HG03520 (cell line): ENCODE results near the gene FOLH1.
"Not testable (repeated sequence)": the region's sequence is repeated elsewhere in the genome, so short reads cannot be mapped to it uniquely, and the experiment has no call there.

ENCODE experiments used
- ATAC-seq: cut with Tn5 transposase; IDR thresholded peaks from one replicate; pipeline ENCODE4 v1.9.1; 2021; ENCODE audit warnings: mild to moderate bottlenecking, moderate library complexity; ENCODE audit not compliant: unreplicated experiment

The FOLH1 gene

DNA sequence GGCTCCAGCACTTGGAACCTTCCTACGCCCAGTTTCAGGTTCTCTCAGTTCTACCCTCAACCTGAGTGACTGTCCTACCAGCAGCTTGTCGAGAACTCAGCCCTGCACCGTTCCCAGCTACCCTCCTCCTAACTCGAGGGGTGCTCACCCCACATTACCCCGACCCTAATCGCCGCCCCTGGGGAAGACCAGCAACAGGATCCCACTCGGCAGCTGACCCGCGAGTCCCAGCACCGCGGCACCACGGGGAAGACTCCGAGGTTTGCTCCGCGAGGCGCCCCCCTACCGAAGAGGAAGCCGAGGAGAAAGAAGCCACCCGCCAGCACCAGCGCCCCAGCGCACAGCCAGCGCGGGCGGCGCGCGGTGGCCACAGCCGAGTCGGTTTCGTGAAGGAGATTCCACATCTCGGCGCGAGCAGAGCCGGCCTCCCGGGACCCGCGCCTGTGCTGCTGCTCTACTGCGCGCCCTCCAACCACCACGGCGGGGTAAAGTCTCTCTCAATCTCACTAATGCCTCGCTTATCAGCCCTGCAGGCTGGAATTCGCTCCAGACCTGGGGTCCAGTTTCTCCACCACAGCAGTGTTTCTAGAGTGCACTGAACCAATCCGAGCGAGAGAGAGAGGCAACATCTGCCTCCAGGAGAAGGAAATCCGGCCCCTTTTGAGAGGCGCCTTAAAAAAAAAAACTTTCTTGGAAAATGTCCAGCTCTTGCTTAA lies at the start of gene FOLH1:
TSS of gene FOLH1 (minus strand) at position 597 of the 716 bp plus-strand sequence. CDS start at position 404, 193 bp downstream.
- ATAC-seq = no peak

DNA sequence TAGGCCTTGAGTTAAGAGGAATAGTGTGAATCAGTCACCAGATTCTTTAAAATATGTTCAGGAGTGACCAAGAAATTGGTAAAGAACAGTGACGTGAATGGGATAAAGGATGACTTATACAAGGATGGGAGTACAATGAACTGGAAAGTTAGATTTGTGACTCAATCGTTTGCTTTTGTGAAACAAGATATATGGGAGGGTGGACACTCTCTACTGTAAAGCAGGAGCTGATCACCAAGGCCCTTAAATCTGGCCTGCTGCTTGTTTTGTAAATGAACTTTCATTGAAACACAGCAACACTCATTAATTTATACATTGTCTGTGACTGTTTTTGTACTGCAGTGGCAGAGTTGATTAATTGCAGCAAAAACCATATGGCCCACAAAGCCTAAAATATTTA lies 46.7 kb upstream of the FOLH1 start:
- not testable (repeated sequence) for ATAC-seq

DNA sequence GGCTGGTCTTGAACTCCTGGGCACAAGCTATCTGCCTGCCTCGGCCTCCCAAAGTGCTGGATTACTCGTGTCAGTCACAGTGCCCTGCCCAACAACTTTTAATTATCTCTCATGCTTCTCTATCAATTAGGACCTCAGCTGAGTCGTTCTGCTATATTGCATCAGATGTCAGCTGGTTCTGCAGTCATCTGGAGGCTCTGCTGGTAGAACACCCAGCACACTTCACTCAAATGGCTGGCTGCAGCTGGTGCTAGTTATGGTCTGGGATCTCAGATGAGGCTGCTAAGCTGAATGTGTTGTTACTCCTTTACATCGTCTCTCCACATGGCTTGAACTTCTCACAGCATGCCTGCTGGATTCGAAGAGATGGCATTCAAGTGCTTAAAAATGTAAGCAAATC lies 42.8 kb upstream of the FOLH1 start:
- ATAC-seq = not testable (repeated sequence)

DNA sequence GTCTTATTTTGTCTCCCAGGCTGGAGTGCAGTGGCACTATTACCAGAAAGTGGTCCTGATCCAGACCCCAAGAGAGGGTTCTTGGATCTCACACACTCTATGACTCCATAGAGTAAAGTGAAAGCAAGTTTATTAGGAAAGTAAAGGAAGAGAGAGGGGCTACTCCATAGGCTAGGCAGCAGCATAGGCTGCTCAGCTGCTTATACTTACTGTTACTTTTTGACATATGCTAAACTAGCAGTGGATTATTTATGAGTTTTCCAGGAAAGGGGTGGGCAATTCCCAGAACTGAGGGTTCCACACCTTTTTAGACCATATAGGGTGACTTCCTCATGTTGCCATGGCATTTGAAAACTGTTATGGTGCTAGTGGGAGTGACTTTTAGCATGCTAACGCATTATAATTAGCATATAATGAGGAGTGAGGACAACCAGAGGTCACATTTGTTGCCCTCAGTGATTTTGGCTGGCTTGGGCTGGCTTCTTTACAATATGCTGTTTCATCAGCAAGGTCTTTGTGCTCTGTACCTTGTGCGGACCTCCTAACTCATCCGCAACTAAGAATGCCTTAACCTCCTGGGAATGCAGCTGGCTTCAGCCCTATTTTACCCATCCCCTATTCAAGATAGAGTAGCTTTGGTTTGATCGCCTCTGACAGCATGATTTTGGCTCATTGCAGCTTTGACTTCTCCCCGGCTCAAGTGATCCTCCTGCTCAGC lies 42.2 kb upstream of the FOLH1 start:
- not testable (repeated sequence) for ATAC-seq

DNA sequence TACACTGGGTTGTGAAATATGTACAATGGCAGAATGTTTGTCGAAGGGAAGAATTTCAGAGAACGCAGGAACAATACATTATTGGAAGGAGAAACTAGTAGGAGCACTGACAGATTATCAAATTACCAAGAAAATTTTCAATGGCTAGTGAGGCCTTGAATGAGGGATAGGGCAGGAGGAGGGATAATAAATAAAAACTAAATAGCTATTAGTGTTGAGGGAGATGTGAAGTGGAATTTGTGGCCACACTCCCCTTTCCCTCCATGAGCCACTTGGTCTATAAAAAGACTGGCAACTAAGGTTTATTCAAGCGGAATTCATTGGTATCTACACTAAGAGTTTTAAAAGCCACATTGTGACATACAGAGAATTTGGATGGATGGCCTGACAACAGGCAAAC lies 41.0 kb upstream of the FOLH1 start:
- not testable (repeated sequence) for ATAC-seq

DNA sequence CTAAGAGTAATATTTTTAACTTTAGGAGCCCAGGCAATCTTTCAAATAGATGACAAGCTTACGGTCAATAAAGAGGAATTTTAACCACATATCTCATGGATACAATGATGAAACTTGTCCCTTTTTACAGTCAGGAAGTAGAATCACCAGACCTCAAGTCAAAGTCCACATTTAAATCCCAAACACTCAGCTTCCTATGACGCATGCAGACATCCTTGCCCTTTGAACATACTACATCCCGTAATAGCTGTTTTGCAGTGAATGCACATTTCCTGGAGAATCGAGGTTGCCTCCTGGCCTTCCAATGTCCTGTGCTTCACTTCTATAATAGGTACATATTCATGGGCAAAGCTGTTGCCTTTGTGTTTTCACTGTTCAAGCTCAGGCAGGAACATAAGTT lies 25.3 kb upstream of the FOLH1 start:
- not testable (repeated sequence) for ATAC-seq

DNA sequence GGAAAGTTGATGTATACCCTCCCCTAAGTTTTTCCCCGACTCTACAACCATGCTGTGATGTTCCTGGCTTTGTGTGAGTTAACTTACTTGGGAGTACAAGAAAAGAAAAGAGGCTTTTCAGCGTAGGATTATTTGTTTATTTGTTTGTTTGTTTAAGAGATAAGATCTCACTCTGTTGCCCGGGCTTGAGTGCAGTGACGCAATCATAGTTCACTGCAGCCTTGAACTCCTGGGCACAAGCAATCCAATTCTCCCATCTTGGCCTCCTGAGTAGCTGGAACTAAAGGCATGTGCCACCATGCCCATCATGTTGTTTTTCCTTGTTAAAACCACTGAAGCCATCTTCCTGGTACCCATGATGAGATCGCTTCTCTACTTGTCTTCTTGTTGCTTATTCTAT lies 24.6 kb upstream of the FOLH1 start:
- not testable (repeated sequence) for ATAC-seq

DNA sequence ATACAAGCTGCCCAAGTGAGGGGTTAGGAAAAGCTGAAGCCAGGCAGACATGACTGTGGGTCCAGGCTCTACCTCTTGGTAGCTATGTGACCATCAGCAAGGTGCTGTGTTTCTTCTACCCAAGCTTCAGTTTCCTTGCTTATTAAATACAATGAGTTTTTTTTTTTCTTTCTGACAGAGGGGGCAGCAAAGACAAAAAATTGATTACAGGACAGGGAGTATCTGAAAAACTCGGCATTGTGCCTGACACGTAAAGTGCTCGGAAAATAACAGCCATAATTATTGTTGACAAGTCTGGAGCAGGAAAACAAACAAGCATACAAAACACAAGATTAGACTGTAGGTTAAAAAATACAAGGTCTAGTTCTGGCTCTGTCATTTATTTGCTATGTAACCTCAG lies 23.3 kb upstream of the FOLH1 start:
- not testable (repeated sequence) for ATAC-seq

DNA sequence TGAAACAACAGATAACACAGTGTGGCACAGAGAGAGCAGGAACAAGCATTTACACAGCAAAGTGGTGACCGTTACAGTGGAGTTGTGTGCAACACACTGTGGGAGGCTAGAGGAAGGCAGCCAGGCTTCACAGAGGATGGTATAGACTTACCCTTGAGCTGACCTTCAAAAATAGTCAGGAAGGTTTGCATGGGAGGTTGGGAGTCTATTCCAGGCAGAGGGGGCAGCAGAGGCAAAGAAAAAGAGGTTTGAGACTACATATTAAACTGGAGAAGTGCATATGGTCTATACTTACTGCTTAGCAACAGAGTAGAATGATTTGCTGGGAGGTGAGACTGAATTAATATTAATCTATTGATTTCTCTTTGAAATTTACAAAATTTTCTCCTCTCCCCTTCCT lies 22.1 kb upstream of the FOLH1 start:
- ATAC-seq = not testable (repeated sequence)

DNA sequence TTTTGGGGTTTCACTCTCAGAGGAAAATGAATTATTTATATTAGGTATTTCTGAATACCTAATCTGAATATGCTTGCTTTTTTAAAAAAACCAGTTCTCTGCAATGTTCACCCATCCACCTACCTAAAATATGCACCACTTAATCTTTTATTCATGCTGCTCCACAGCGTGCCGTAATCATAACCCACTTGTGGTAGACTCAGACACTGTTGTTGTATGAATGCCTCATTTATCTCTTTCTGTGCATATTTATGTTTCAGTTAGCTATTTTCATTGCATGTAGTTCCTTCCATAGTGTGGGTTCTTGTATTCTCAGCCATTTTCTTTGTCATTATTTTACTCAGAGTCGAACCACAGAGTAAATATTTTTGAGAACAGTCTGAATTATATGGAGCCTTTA lies 21.6 kb upstream of the FOLH1 start:
- ATAC-seq = not testable (repeated sequence)

DNA sequence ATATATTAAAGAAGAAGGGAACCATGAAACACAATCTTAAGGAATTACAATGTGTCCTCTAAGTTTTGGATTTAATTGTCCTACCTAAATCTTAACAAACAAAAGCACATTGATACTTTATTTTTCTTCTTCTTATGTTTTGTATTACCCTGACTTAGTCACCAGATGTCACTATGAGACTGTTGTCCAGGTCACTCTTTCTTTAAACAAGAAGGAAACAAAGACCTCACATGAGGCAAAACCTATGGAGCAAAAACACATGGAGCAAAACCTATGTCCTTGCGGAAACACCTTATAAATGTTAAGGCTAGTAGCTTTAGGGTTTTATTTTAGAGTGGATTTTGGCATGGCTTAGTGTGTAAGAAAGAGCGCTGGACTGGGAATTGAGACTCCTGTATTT lies 20.7 kb upstream of the FOLH1 start:
- not testable (repeated sequence) for ATAC-seq

DNA sequence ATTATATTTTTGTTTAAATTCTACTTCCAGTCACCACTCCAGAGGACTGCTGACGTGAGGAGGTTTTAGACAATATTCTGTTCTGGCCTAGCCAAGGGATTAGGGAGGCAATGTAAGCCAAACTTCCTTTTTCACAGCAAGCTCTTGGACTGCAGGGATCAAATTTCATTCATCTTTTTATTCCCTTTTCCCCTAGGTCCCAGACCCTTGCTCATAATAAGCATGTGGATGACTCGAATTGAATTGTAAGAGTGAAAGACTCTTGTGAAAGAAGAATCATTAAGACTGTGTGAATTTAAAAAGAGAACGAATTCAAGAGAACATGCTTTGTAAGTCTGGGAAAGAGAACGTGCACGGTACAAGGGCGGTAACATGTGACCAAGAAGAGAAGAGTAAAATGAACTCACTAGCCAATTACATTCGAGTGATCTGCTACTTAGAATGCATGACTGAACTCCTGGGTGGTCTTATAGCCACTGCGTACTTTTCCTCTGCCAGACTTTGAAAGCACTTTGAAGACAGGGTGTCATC lies 16.9 kb upstream of the FOLH1 start:
- not testable (repeated sequence) for ATAC-seq

DNA sequence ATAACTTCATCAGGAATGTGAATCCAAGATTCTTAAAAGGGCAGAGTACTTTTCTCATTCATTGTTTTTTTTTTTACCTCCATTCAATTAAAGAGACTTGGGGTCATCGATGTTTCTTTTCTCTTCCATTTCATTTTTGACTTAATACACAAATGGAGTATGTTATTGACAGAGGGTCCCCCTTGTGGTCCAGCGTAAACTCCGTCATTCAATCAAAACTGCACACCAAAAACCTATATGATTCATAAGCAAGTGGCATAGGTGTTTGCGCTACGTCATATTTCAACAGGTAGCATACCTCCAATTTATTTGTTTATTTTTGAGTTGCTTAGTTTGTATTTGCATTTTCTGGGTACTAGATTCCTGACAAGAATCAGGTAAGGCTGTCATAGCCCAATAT lies 12.7 kb upstream of the FOLH1 start:
- no peak for ATAC-seq

DNA sequence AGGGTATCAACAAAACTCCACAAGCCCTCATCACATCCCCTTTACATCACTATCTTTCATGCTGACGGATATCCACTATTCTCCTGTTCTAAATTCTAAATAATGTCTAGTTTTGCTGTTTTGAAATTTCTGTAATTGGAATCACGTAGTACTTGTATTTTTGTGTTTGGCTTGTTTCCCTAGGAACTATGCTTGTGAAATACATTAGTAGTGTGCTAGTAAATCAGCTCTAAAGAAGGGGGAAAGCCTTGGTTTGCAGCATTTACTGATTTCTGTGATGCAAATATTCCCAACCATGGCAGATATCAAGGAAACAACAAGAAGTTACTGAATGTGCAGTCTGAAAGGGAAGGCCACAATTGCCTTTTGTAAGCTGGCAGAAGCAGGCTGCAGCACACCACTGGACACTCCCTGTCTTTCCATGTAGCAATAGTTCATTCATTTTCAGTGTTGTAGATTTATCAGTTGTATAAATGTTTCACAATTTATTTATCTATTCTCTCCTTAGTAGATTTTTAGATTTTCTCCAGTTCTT lies 4.7 kb upstream of the FOLH1 start:
- ATAC-seq = no peak

DNA sequence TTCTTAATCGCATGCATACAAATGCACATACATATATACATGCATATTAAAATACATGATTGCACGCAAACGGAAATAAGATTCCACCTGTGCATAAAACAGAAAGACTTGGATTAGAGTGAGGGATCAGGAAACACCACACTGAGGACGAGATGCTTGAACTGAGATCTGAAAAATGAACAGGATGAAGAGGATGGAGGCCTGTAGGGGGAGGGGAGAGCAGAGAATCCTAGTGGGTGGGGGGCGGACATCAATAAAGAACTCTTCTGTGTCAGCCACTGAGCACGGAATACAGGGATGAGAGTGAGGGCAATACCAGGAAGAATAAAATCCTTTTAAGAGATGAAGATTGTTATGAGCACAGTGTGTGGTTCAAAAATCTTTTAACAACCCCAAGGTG lies 1.4 kb downstream of the FOLH1 start:
- not testable (repeated sequence) for ATAC-seq

DNA sequence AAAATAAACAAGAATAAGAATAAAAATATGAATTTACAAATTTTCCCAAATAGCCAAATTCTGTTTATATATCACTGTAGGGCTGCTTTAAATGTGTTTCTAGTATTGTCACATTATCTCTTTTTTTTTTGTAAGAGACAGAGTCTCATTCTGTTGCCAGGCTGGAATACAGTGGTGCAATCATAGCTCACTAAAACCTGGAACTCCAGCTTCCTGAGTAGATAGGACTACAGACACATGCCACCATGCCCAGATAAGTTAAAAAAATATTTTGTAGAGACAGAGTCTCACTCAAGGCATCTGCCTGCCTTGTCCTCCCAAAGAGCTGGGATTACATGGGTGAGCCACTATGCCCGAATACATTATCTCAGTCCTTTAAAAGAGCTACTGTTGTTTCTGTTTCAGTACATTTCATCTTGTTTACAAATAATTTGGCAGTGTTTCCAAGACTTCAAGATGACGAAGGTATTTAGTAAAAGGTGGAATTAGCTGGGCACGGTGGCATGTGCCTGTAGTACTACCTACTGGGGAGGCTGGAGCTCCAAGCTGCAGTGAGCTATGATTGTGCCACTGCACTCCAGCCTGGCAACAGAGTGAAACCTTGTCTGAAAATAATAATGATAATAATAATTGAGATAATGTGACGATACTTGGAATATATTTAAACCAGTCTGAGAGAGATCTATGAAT lies 6.0 kb downstream of the FOLH1 start:
- ATAC-seq = no peak

DNA sequence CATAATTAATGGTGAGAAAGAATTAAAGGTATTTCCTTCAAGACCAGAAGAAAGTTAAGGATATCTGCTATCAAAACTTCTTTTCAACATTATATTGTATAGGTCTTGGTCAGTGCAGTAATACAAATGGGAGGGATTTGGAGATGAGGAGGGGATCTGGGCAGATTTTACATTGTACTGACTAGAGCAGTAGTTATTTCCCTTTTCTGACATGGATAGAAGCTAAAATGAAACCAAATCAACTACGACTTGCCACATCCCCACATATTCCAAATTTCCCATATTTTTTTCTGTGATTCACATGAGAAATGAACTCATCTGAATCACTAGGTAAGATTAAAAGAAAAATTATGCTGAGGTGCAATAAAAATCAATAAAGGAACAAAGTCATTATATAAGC lies 11.6 kb downstream of the FOLH1 start:
- not testable (repeated sequence) for ATAC-seq

DNA sequence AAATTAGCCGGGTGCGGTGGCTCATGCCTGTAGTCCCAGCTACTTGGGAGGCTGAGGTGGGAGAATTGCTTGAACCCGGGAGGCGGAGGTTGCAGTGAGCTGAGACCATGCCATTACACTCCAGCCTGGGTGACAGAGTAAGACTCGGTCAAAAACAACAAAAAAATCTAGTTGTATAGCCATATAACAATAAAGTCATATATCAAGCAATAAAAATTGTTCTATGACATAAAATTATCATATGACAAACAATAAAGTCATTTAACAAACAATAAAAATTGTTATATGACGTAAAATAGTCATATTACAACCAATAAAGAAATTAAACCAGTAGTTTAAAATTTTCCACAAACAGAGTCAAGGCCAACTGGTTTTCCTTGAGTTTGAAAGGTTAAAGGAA lies 12.4 kb downstream of the FOLH1 start:
- not testable (repeated sequence) for ATAC-seq

DNA sequence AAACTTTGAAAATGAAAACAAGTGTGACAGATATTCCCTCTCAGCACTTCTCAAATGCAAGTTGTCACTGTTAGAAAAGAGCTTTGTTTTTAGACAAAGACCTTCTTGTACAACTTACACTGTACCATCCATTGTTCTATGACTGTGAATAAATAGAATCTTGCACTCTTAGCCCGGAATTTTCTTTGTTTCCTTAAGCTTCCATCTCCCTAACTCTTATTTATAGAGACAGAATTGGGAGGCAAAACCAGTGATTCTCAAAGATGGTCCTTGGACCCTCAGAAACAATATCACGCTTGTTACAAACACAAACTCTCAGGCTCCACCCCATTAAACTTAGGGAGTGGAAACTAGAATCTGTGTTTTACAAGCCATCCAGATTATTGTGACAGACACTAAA lies 18.1 kb downstream of the FOLH1 start:
- not testable (repeated sequence) for ATAC-seq

DNA sequence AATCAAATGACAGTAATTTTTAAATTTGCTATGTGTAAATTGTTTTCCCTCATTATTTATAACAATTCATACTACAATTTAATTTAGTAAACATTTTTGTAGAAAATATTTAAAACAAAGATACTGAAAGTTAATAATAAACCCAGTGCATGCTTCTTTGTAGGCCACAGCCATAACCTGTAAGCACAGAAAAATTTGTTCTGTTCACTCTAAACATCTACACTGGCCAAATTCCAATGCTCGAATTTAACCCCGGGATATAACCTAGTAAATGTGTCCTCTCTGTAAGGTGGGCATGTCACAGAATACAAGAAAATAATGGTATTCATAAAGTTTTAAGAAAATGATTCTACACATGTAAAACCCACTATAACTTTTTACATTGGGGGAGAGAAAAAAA lies 22.2 kb downstream of the FOLH1 start:
- ATAC-seq = not testable (repeated sequence)

DNA sequence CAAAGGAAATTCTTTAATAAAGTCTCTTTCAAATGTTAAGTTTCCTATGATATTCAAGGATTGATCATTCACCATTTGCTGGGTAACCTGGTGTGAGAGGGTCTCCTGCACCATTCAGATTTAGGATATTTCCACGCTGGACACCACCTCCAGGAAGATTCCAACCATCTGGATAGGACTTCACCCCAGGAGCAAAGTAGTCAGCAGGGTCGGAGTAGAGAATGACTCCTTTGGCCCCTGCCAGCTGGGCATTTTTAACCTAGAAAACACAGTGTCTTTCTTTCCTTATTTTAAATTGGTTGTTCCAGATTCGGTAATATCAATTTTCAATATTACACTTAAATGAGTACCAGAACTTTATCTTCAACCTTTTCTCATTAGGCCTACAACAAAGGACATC lies 22.8 kb downstream of the FOLH1 start:
- ATAC-seq = not testable (repeated sequence)
